PC-9 (cell line): ENCODE data around the gene BICC1. TPM values are rescaled to one million over a fixed set of nuclear protein-coding genes. Genes with fewer than 3 reads are reported as not detected.

ENCODE experiments used
- BruUV-seq: library from RNA; stranded (reverse); fragments of 400-500 nt; replicated peaks from 2 replicates; lab custom pipeline; 2021; lab: Mats Ljungman, UMichigan
- CTCF ChIA-PET: fragments of 300-600 bp; sonication (Branson Sonifier 250); formaldehyde crosslinking; loops from one replicate; lab custom pipeline; 2022; ENCODE audit warnings: antibody characterized with exemption; lab: Charles Lee
- POLR2A ChIA-PET: fragments of 300-600 bp; sonication (Branson Sonifier 250); formaldehyde crosslinking; loops from one replicate; lab custom pipeline; 2022; ENCODE audit warnings: antibody characterized with exemption; ENCODE audit not compliant: unreplicated experiment; lab: Charles Lee
- DNase-seq, 2 experiments: peaks; one replicate each; pipeline versions ENCODE4 v3.0.0 to v3.0.0-alpha.2; 2015 to 2022; ENCODE audit warnings: mixed read lengths in 1 of 2
- H2AFZ ChIP-seq: fragments of 200-600 bp; sonication (generic); 2 replicates; pipeline ENCODE4 v1.8.1; 2017; ENCODE audit warnings: antibody characterized with exemption
- H3F3A ChIP-seq: fragments of 200-600 bp; sonication (generic); 2 replicates; pipeline ENCODE4 v1.8.1; 2017; ENCODE audit warnings: antibody characterized with exemption, mild to moderate bottlenecking, low read depth; ENCODE audit not compliant: insufficient read depth
- H3K27ac ChIP-seq: fragments of 200-600 bp; sonication (generic); 2 replicates; pipeline ENCODE4 v1.6.1; 2016; ENCODE audit warnings: mixed run types
- H3K27me3 ChIP-seq: fragments of 200-600 bp; sonication (generic); 2 replicates; pipeline ENCODE4 v1.6.1; 2016; ENCODE audit warnings: low read depth, mixed run types; ENCODE audit not compliant: insufficient read depth
- H3K36me3 ChIP-seq: fragments of 200-600 bp; sonication (generic); 2 replicates; pipeline ENCODE4 v1.6.1; 2016; ENCODE audit warnings: low read depth, mixed run types
- H3K4me1 ChIP-seq: fragments of 200-600 bp; sonication (generic); replicated peaks from 2 replicates; pipeline ENCODE4 v1.6.1; 2016; ENCODE audit warnings: mixed run types; ENCODE audit not compliant: insufficient read depth
- H3K4me2 ChIP-seq: fragments of 200-600 bp; sonication (generic); 2 replicates; pipeline ENCODE4 v1.6.1; 2017; ENCODE audit warnings: mixed run types
- H3K4me3 ChIP-seq: fragments of 200-600 bp; sonication (generic); 2 replicates; pipeline ENCODE4 v1.6.1; 2016; ENCODE audit warnings: mixed run types
- H3K79me2 ChIP-seq: fragments of 200-600 bp; sonication (generic); 2 replicates; pipeline ENCODE4 v1.6.1; 2017; ENCODE audit warnings: low read depth, mixed run types
- H3K9me2 ChIP-seq: fragments of 200-600 bp; sonication (generic); 2 replicates; pipeline ENCODE4 v1.8.1; 2017; ENCODE audit warnings: mild to moderate bottlenecking; ENCODE audit not compliant: insufficient read depth
- H3K9me3 ChIP-seq: fragments of 200-600 bp; sonication (generic); 2 replicates; pipeline ENCODE4 v1.8.1; 2016; ENCODE audit warnings: low read depth; ENCODE audit not compliant: insufficient read depth
- H4K20me1 ChIP-seq: fragments of 200-600 bp; sonication (generic); 2 replicates; pipeline ENCODE4 v1.8.1; 2017; ENCODE audit not compliant: insufficient read depth
- EZH2 ChIP-seq: fragments of 200-600 bp; sonication (generic); IDR thresholded peaks from 2 replicates; pipeline ENCODE4 v1.8.0; 2017; ENCODE audit warnings: antibody characterized with exemption, low read depth
- intact Hi-C: fragments of 100-400 bp; cut with micrococcal nuclease; formaldehyde crosslinking; loops from one replicate; pipeline ENCODE4 v1.10.0; 2022; ENCODE audit not compliant: unreplicated experiment
- total RNA-seq: library from RNA; stranded (reverse); gene quantifications from 2 replicates; pipeline ENCODE4 v1.2.3, GENCODE V29; 2021
- TF ChIP-seq, protein P1 (sequence below): fragments of 200-600 bp; sonication (generic); conservative IDR thresholded peaks from 2 replicates; pipeline ENCODE4 v1.6.1; 2017; ENCODE audit warnings: mixed run types, antibody characterized with exemption, mild to moderate bottlenecking, moderate library complexity

Gene BICC1
- total RNA-seq, 1 experiment from 2014 or later = not detected

DNA sequence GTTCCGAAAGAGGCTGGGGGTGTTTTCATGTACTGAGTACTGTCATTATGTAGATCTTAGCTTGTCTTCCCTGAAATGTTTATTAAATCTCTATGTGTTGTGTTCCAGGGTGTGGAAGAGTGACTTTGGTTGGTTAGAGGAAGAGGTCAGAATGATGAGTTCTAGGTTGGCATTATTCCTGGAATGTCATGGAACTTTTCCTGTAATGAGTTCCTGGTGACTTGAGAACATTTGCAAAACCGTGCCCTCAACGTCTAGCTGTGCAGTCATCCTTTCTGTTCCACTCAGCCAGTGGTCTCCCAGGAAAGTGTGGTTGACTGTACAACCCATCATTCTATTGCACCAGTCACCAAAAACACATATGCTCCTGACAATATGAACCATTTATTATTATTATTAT lies 129.6 kb downstream of the BICC1 start:
- Histone ChIP-seq H4K20me1 (no peaks in the 10 kb centered on the region), H3K27ac (no peak overlapping the region), H3F3A (no peaks in the 10 kb centered on the region), H2AFZ (no peak overlapping the region), H3K4me3 (no peak overlapping the region), H3K79me2 (no peaks in the 10 kb centered on the region), H3K27me3 (no peaks in the 10 kb centered on the region), H3K9me3 (no peaks in the 10 kb centered on the region), H3K4me2 (no peak overlapping the region), H3K9me2 (no peaks in the 10 kb centered on the region), H3K36me3 (no peaks in the 10 kb centered on the region), H3K4me1 (no peaks in the 10 kb centered on the region)
- ChIA-PET POLR2A (interaction anchor here (0.5 kb wide), 1 partner anchor 1060 kb away, joined by 3 read pairs; no protein-coding TSS in a partner anchor), CTCF (no interaction called here)
- no peak for TF ChIP-seq EZH2
- TF ChIP-seq, protein P1, sequence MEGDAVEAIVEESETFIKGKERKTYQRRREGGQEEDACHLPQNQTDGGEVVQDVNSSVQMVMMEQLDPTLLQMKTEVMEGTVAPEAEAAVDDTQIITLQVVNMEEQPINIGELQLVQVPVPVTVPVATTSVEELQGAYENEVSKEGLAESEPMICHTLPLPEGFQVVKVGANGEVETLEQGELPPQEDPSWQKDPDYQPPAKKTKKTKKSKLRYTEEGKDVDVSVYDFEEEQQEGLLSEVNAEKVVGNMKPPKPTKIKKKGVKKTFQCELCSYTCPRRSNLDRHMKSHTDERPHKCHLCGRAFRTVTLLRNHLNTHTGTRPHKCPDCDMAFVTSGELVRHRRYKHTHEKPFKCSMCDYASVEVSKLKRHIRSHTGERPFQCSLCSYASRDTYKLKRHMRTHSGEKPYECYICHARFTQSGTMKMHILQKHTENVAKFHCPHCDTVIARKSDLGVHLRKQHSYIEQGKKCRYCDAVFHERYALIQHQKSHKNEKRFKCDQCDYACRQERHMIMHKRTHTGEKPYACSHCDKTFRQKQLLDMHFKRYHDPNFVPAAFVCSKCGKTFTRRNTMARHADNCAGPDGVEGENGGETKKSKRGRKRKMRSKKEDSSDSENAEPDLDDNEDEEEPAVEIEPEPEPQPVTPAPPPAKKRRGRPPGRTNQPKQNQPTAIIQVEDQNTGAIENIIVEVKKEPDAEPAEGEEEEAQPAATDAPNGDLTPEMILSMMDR = no peak
- DNase-seq = no peak
- BruUV-seq = no TSS peak
- intact Hi-C loops = loop anchor here (10.0 kb wide), 1 partner anchor 227 kb away; no protein-coding TSS in a partner anchor

DNA sequence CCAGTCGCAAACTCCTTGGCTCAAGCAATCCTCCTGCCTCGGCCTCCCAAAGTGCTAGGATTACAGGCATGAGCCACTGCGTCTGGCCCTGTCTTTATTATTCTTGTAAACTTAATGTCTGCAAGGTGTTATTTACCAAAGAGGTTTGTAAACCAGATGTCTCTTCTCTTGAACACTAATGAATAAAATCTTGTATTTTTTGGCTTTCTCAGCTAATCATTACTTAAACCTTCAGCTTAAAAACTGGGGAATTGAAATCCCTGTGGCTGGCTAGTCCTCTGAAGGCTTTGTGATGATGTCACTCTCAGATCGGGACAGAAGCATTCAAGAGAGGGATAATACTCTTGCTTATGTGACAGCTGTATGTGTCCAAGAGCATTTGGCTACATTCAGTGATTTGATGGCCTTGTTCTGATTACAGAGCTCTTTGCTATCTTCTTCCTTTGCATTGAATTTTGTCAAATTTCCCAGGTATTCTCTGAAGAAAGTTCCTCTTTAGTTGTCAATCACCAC lies 130.3 kb downstream of the BICC1 start:
- no TSS peak for BruUV-seq
- Histone ChIP-seq H4K20me1 (no peaks in the 10 kb centered on the region), H3K9me3 (no peaks in the 10 kb centered on the region), H3F3A (no peaks in the 10 kb centered on the region), H3K27ac (no peak overlapping the region), H2AFZ (no peak overlapping the region), H3K4me3 (no peak overlapping the region), H3K4me1 (no peaks in the 10 kb centered on the region), H3K79me2 (no peaks in the 10 kb centered on the region), H3K9me2 (no peaks in the 10 kb centered on the region), H3K36me3 (no peaks in the 10 kb centered on the region), H3K4me2 (no peak overlapping the region), H3K27me3 (no peaks in the 10 kb centered on the region)
- intact Hi-C loops = loop anchor here (10.0 kb wide), 1 partner anchor 228 kb away; no protein-coding TSS in a partner anchor
- ChIA-PET POLR2A (interaction anchor here (0.5 kb wide), 1 partner anchor 1059 kb away, joined by 3 read pairs; no protein-coding TSS in a partner anchor), CTCF (no interaction called here)
- no peak for TF ChIP-seq EZH2
- TF ChIP-seq, protein P1 = no peak
- DNase-seq = no peak

DNA sequence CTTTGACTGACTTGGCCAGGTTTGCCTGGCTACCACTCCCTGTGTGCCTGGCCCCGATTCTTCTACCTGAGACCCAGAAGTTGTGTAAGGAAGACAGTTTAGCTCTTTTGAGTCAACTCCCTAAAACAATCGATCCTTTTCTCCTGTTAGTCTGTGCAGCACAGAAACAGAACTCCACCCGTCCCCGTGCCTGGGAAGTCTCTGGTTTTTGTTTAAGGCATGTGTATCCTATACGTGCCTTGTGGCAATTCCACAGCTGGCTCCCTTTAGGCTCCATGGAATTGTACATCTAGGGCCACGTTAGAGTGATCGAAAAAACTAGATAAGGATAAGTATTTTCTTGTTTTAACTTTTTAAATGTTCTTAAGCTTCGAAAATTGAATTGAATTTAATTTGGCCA lies 131.6 kb downstream of the BICC1 start:
- no TSS peak for BruUV-seq
- Histone ChIP-seq H3F3A (no peaks in the 10 kb centered on the region), H3K79me2 (no peaks in the 10 kb centered on the region), H3K9me2 (no peaks in the 10 kb centered on the region), H2AFZ (no peak overlapping the region), H3K9me3 (no peaks in the 10 kb centered on the region), H3K4me3 (no peak overlapping the region), H3K27me3 (no peaks in the 10 kb centered on the region), H3K36me3 (no peaks in the 10 kb centered on the region), H3K4me2 (no peak overlapping the region), H3K27ac (no peak overlapping the region), H4K20me1 (no peaks in the 10 kb centered on the region), H3K4me1 (no peaks in the 10 kb centered on the region)
- TF ChIP-seq, protein P1 = no peak
- TF ChIP-seq EZH2 = no peak
- ChIA-PET CTCF (no interaction called here), POLR2A (no interaction called here)
- intact Hi-C loops = loop anchor here (10.0 kb wide), 1 partner anchor 230 kb away; no protein-coding TSS in a partner anchor
- no peak for DNase-seq
